Ishikawa (cell line): ENCODE measurements around the gene BEGAIN.

Source experiments
- CEBPB ChIP-seq: IDR thresholded peaks from 2 replicates; pipeline ENCODE4 v1.6.1; 2012
- CREB1 ChIP-seq: IDR thresholded peaks from 2 replicates; pipeline ENCODE4 v1.6.1; 2012; ENCODE audit warnings: low read depth
- EGR1 ChIP-seq: IDR thresholded peaks from 2 replicates; pipeline ENCODE4 v1.6.1; 2012
- EP300 ChIP-seq: IDR thresholded peaks from 2 replicates; pipeline ENCODE4 v1.6.1; 2012; ENCODE audit warnings: borderline replicate concordance
- FOXM1 ChIP-seq: IDR thresholded peaks from 2 replicates; pipeline ENCODE4 v1.6.1; 2012; ENCODE audit warnings: low read depth, borderline replicate concordance
- MAX ChIP-seq: IDR thresholded peaks from 2 replicates; pipeline ENCODE4 v1.6.1; 2012
- NFIC ChIP-seq: IDR thresholded peaks from 2 replicates; pipeline ENCODE4 v1.6.1; 2012
- RAD21 ChIP-seq: IDR thresholded peaks from 2 replicates; pipeline ENCODE4 v1.6.1; 2012; ENCODE audit warnings: low read depth
- REST ChIP-seq: IDR thresholded peaks from 2 replicates; pipeline ENCODE4 v1.6.1; 2012; ENCODE audit warnings: low read depth, mild to moderate bottlenecking
- TAF1 ChIP-seq: IDR thresholded peaks from 2 replicates; pipeline ENCODE4 v1.6.1; 2012; ENCODE audit warnings: low read depth, mild to moderate bottlenecking
- TCF12 ChIP-seq: IDR thresholded peaks from 2 replicates; pipeline ENCODE4 v1.6.1; 2012; ENCODE audit warnings: low read depth
- TEAD4 ChIP-seq: IDR thresholded peaks from 2 replicates; pipeline ENCODE4 v1.6.1; 2012
- USF1 ChIP-seq: IDR thresholded peaks from 2 replicates; pipeline ENCODE4 v1.6.1; 2012
- YY1 ChIP-seq: IDR thresholded peaks from 2 replicates; pipeline ENCODE4 v1.6.1; 2012; ENCODE audit warnings: low read depth
- ZBTB7A ChIP-seq: IDR thresholded peaks from 2 replicates; pipeline ENCODE4 v1.6.1; 2012; ENCODE audit warnings: low read depth

BEGAIN gene

GRCh38 chr14:100537446-100538350 lies 49.5 kb downstream of the BEGAIN start:
- TF ChIP-seq RAD21 (no peak), YY1 (no peak), EGR1 (no peak), TAF1 (no peak), NFIC (no peak), CEBPB (no peak), USF1 (no peak), FOXM1 (no peak), TCF12 (no peak), CREB1 (no peak), MAX (no peak), ZBTB7A (no peak), REST (no peak), TEAD4 (no peak), EP300 (no peak)

- no peak for TF ChIP-seq TAF1
- TF ChIP-seq TCF12, result no peak
- TF ChIP-seq FOXM1, result no peak
- no peak for TF ChIP-seq NFIC
- no peak for TF ChIP-seq EP300
- TF ChIP-seq USF1, result no peak
- no peak for TF ChIP-seq CREB1
- TF ChIP-seq RAD21, result no peak
- no peak for TF ChIP-seq MAX
- TF ChIP-seq CEBPB, result no peak
- TF ChIP-seq YY1, result no peak
- TF ChIP-seq ZBTB7A, result no peak
- TF ChIP-seq TEAD4, result no peak
- no peak for TF ChIP-seq EGR1
Measured at GRCh38 chr14:100536721-100537445, 50.3 kb downstream of the BEGAIN start.

GRCh38 chr14:100536121-100536510 lies 51.1 kb downstream of the BEGAIN start:
- TF ChIP-seq EGR1 (no peak), EP300 (no peak), USF1 (no peak)

- no peak for TF ChIP-seq NFIC
Measured at GRCh38 chr14:100535287-100536120, 51.7 kb downstream of the BEGAIN start.

- TF ChIP-seq CREB1 (no peak), FOXM1 (no peak), EP300 (no peak), USF1 (no peak), ZBTB7A (no peak), MAX (no peak), RAD21 (no peak), EGR1 (no peak)
Measured at GRCh38 chr14:100534528-100535286, 52.5 kb downstream of the BEGAIN start.
